GM18867 (cell line): ENCODE data around the gene SLC2A10.

Source experiments
- ATAC-seq: cut with Tn5 transposase; IDR thresholded peaks from one replicate; pipeline ENCODE4 v1.9.1; 2021; ENCODE audit warnings: mild to moderate bottlenecking, moderate library complexity; ENCODE audit not compliant: unreplicated experiment

Gene SLC2A10

GRCh38 chr20:46681032-46681854 lies 28.2 kb upstream of the SLC2A10 start:
- no peak for ATAC-seq

GRCh38 chr20:46682063-46682821 lies 27.2 kb upstream of the SLC2A10 start:
- ATAC-seq = no peak

- ATAC-seq = no peak
These were observed 26.3 kb upstream of the SLC2A10 start for GRCh38 chr20:46683011-46683667.

- ATAC-seq = no peak
These were observed 25.8 kb upstream of the SLC2A10 start for GRCh38 chr20:46683668-46683938.

- ATAC-seq = no peak
These were observed 25.3 kb upstream of the SLC2A10 start for GRCh38 chr20:46683939-46684750.

- no peak for ATAC-seq
These were observed 21.0 kb upstream of the SLC2A10 start for GRCh38 chr20:46688151-46689081.

- peak; percentile 95 for ATAC-seq
These were observed 20.2 kb upstream of the SLC2A10 start, which contains the start of gene TP53RK for GRCh38 chr20:46689082-46689753. TP53RK (minus strand) TSS chr20:46689444; CDS start chr20:46689414, 30 bp downstream.

GRCh38 chr20:46689754-46690085 lies 19.7 kb upstream of the SLC2A10 start:
- no peak for ATAC-seq

GRCh38 chr20:46690219-46691106 lies 19.0 kb upstream of the SLC2A10 start:
- ATAC-seq = no peak

- ATAC-seq = no peak
These were observed 18.3 kb upstream of the SLC2A10 start for GRCh38 chr20:46691196-46691595.

GRCh38 chr20:46694484-46694883 lies 15.0 kb upstream of the SLC2A10 start:
- ATAC-seq = no peak

GRCh38 chr20:46695892-46696291 lies 13.6 kb upstream of the SLC2A10 start:
- ATAC-seq = no peak

GRCh38 chr20:46696791-46697279 lies 12.6 kb upstream of the SLC2A10 start:
- no peak for ATAC-seq

GRCh38 chr20:46698788-46699187 lies 10.7 kb upstream of the SLC2A10 start:
- ATAC-seq = no peak

- ATAC-seq = no peak
These were observed 9.6 kb upstream of the SLC2A10 start for GRCh38 chr20:46699651-46700359.

- ATAC-seq = no peak
These were observed 9.0 kb upstream of the SLC2A10 start for GRCh38 chr20:46700481-46700880.

GRCh38 chr20:46701057-46701456 lies 8.4 kb upstream of the SLC2A10 start:
- ATAC-seq = no peak

GRCh38 chr20:46701556-46701955 lies 7.9 kb upstream of the SLC2A10 start:
- no peak for ATAC-seq
